ENCODE data around the gene GSPT1.

GSPT1 gene

GRCh38 chr16:11913425-11914079, 2.2 kb downstream of the GSPT1 start:
- no peak for DNase-seq (ENCODE audit: low read depth)

GRCh38 chr16:11909653-11910545, 5.9 kb downstream of the GSPT1 start:
- no peak for DNase-seq (ENCODE audit: low read depth)

- DNase-seq (ENCODE audit: low read depth): no peak
Observed at GRCh38 chr16:11907160-11907970, 8.4 kb downstream of the GSPT1 start.

GRCh38 chr16:11903906-11904305, 11.8 kb downstream of the GSPT1 start:
- DNase-seq (ENCODE audit: low read depth): no peak

- DNase-seq (ENCODE audit: low read depth): no peak
Observed at GRCh38 chr16:11901091-11901490, 14.7 kb downstream of the GSPT1 start.

GRCh38 chr16:11896486-11897176, 19.1 kb downstream of the GSPT1 start:
- no peak for DNase-seq (ENCODE audit: low read depth)

GRCh38 chr16:11893571-11893970, 22.2 kb downstream of the GSPT1 start:
- no peak for DNase-seq (ENCODE audit: low read depth)

GRCh38 chr16:11892761-11893160, 23.0 kb downstream of the GSPT1 start:
- DNase-seq (ENCODE audit: low read depth): no peak

- DNase-seq (ENCODE audit: low read depth): no peak
Observed at GRCh38 chr16:11890231-11890965, 25.4 kb downstream of the GSPT1 start.

- no peak for DNase-seq (ENCODE audit: low read depth)
Observed at GRCh38 chr16:11886881-11887280, 28.9 kb downstream of the GSPT1 start.

- DNase-seq (ENCODE audit: low read depth): no peak
Observed at GRCh38 chr16:11884035-11884434, 31.7 kb downstream of the GSPT1 start.

- DNase-seq (ENCODE audit: low read depth): no peak
Observed at GRCh38 chr16:11880007-11880406, 35.7 kb downstream of the GSPT1 start.

GRCh38 chr16:11877374-11877773, 38.4 kb downstream of the GSPT1 start:
- DNase-seq (ENCODE audit: low read depth): no peak

- no peak for DNase-seq (ENCODE audit: low read depth)
Observed at GRCh38 chr16:11876306-11876705, 39.5 kb downstream of the GSPT1 start.

GRCh38 chr16:11875721-11876120, 40.0 kb downstream of the GSPT1 start:
- DNase-seq (ENCODE audit: low read depth): no peak

- DNase-seq (ENCODE audit: low read depth): no peak
Observed at GRCh38 chr16:11871193-11871592, 44.6 kb downstream of the GSPT1 start.

GRCh38 chr16:11870399-11870798, 45.4 kb downstream of the GSPT1 start:
- no peak for DNase-seq (ENCODE audit: low read depth)

GRCh38 chr16:11869353-11870228, 46.2 kb downstream of the GSPT1 start:
- DNase-seq (ENCODE audit: low read depth): no peak

- DNase-seq (ENCODE audit: low read depth): no peak
Observed at GRCh38 chr16:11868412-11868980, 47.3 kb downstream of the GSPT1 start.

GRCh38 chr16:11862489-11862888, 53.3 kb downstream of the GSPT1 start:
- no peak for DNase-seq (ENCODE audit: low read depth)
